Fibroblast of mammary gland (primary cell): ENCODE measurements around the gene TFEB.

Experiments used
- DNase-seq: peaks from one replicate; pipeline ENCODE4 v3.0.0-alpha.2; 2010; ENCODE audit warnings: low read depth
- H3K4me3 ChIP-seq: 2 replicates; pipeline ENCODE4 v1.5.1; 2011; ENCODE audit warnings: low read depth, mild to moderate bottlenecking, low read length, moderate library complexity; ENCODE audit not compliant: control insufficient read depth
- CTCF ChIP-seq: conservative IDR thresholded peaks from 2 replicates; pipeline ENCODE4 v1.5.1; 2011; ENCODE audit warnings: low read depth, low read length, inconsistent platforms; ENCODE audit not compliant: control insufficient read depth, insufficient read depth

Gene TFEB

GRCh38 chr6:41689171-41690008, 46.0 kb downstream of the TFEB start:
- TF ChIP-seq CTCF, result no peak
- peak; percentile 45 for DNase-seq
- H3K4me3 ChIP-seq, result no peak overlapping the region

GRCh38 chr6:41688256-41688965, 47.0 kb downstream of the TFEB start:
- TF ChIP-seq CTCF, result no peak
- H3K4me3 ChIP-seq, result no peak overlapping the region
- no peak for DNase-seq

GRCh38 chr6:41687501-41688175, 47.8 kb downstream of the TFEB start:
- no peak for TF ChIP-seq CTCF
- no peak overlapping the region for H3K4me3 ChIP-seq
- DNase-seq, result no peak

- no peak overlapping the region for H3K4me3 ChIP-seq
- DNase-seq, result no peak
- TF ChIP-seq CTCF, result no peak
These were observed 49.6 kb downstream of the TFEB start for GRCh38 chr6:41685641-41686380.

GRCh38 chr6:41684311-41685180, 50.9 kb downstream of the TFEB start:
- H3K4me3 ChIP-seq, result no peak overlapping the region
- DNase-seq, result no peak
- no peak for TF ChIP-seq CTCF
